LHCN-M2 (cell line): Measurements from ENCODE around the gene PSD2. TPM values are rescaled to one million over a fixed set of nuclear protein-coding genes. Genes with fewer than 3 reads are reported as not detected.

Experiments used
- DNase-seq: peaks from one replicate; pipeline ENCODE4 v3.0.0-alpha.2; 2012; ENCODE audit warnings: low read depth
- total RNA-seq: library from RNA; depleted of rRNA; stranded (reverse); fragments of >200 nt; gene quantifications from 2 replicates; pipeline ENCODE4 v1.2.3, GENCODE V29; 2014

PSD2 gene
- total RNA-seq, 1 experiment from 2014 or later = not detected

DNA sequence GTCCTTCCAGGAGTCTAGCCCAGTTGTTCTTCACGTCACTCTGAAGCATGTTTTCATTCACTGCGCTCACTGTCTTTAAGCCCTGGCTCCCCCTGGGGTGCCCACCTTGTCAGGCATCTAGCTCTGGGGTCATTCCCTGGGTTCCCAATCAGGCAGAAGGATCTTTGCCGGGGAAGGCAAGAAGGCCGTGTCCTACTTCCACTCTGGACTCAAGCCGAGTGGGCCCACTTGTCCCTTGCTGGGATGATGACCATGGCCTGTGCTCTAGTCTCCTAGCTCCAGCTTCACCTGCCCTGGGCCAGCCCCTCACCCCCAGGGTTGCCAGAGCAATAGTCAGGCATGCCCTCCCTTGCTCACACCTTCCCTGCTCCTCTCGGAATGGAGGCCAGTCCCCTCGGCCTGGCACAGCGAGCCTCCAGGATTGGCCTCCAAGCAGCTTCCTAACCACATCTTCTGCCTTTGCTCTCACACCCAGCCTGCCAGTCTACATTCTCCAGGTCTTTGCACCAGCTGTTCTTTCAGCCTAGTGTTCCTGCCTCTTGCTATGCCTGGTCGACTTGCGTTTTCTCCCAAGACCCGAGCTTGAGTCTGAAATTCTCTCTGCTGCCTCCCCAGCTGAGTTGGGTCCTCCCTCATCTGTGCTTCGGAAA, 32.2 kb upstream of the PSD2 start:
- DNase-seq = no peak

DNA sequence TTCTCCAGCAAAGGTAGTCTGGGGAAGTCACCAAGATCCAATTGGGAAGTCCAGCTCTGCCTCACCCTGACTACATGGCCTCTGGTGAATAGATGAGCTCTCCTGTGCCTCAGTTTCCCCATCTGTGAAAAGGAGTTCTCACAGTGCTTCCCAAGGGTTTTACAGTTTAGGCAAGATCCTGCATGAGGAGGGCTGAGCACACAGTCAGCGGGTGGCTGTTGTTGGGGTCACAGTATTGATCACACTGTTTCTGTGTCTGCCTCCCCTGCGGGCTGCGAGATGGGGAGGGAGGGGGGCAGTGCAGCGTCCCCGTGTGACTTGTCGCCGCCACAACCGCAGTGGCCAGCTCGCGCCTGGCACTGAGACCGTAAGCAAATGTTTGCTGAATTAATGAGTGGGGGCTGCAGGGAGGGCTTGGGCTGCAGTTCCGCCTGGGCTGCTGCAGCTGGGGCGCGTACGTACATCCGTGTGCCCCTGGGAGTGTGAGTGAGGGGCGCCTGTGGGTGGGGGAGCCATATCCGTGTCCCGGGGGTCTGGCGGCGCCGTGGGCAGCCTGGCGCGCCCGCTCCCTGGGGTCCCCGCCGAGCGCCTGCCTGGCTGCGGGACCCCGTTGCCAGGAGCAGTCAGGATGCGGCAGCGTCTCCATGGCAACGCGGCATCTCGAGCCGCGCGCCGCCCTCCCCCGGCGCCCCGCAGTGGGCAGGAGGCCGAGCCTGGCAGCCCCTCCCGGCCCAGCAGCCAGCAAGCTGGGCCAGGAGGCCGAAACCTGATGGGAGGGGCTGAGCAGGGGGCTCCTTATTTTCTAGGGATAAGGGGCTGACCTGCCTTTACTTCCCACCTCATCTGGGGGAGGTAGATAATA, 31.4 kb upstream of the PSD2 start:
- no peak for DNase-seq

DNA sequence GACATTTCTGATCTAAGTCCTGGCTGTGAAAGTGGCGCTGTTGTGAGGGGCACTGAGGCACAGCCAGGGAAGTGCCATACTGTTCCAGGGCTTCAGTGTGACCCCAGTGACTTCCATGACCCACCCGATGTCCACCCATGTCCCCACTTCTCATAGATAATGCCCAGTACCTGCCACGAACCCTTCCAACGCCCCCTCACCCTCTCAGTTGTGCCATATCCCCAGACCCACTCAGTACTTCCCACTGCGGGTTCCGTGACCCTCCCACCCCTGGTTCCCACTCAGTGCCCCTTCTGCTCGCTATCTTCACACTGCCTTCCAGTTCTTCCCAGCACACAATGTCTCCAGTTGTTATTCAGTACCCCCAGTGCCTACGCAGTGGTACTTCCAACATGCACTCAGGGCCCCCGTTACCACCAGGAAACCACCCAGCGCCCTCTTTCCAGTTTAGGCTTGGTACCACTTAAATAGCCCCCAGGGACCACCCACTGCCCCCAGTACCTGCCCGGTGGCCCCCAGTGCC, 30.7 kb upstream of the PSD2 start:
- DNase-seq = no peak

DNA sequence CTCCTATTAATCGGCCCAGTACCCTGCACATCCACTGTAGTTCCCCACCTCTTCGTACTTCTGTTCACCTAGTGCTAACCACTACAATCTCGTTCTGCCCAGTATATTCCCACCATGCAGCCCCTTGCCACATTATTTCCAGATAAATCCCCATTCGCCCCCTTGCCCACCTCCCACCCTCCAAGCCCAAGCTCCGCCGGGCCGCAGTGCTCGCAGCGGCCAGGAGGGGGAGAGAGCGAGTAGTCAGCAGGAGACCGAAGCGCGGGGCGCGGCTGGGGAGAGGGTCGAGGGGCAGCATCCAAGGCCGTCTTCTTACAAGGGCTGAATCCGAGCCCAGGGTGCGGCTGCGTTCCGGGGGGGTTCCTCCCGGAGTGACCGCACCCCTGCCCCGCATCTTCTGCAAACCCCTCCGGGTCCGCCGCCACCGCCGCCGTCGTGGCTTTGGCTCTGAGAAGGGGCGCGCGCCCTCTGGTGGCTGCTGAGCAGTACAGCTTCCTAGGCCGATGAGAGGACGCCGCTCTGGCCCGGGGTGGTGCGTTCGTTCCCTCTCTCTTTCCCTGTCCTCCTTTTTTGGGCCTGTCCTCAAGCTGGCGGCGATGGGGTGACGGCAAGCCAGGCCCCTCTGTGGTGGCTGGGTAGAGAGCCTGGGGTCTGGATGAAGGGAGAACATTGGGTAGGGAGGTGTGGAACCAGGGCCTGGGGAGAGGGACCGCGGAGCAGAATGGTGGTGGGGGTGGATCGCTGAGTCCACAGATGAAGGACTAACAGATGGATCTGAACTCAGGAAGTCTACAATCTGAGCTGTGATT, 30.0 kb upstream of the PSD2 start:
- peak; percentile 60 for DNase-seq

DNA sequence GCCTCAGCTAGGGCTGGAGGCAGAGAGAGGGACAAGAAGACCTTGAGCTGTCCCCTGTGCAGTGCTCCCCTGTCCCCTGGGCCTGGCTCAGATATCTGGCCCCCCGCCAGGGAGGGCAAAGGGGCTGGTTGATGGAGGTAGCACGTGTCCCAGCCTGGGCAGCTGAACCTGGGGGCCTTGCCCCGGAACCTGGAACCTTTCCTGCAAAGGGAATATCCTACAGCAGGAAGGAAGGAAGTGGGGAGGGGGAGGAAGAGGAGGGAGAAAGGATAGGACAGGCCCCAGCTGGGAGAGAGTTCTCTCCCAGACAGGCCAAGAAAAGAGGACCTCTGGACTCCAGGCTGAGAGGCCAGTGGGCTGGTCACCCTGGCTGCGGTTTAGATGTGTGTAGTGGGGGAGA, 27.6 kb upstream of the PSD2 start:
- DNase-seq = no peak

DNA sequence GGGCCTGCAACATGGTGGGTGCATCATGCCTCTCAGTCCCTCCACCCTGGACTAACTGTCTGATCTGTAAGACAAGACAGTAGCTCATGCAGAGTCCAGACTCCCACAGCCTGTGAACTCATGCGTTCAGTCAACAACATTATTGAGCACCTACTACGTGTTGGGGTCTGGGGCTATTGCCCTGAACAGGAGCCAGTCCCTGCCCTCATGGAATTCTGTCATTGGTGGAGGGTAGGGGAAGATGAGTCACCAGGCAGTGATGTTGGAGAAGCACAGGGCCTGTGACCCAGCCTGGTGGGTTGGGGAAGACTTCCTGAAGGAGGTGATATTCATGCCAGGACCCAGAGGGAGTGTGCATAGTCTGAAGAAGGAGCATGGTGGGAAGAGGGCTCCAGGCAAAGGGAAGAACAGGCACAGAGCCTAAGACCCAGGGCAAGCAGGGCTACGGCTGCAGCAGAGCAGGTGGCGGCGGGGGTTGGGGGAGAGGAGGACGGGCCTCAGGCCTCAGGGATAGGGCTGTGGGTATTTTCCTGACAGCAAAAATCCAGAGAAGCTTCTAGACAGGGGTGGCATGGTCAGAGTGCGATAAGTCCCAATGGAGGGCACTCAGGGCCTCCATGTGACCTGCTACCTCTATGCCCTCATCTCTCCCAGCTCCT, 26.7 kb upstream of the PSD2 start:
- no peak for DNase-seq

DNA sequence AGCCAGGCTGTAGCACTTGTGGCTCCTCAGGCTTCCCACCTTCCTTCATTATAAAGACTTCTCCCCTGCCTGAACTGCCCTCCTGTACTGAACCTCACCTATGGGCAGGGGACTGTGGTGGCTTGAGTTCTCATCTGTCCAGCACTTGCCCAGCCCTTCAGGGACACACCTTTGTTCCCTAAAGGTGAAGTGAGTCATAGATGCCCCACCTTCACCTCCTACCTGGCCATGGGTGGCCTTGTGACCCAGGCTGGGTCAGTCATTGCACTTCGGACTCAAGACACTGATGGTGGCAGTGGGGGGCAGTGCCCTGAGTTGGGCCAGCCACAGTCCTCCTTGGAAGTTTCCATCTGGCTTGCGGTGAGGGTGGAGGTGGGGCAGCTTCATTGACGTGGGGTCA, 26.1 kb upstream of the PSD2 start:
- DNase-seq = no peak

DNA sequence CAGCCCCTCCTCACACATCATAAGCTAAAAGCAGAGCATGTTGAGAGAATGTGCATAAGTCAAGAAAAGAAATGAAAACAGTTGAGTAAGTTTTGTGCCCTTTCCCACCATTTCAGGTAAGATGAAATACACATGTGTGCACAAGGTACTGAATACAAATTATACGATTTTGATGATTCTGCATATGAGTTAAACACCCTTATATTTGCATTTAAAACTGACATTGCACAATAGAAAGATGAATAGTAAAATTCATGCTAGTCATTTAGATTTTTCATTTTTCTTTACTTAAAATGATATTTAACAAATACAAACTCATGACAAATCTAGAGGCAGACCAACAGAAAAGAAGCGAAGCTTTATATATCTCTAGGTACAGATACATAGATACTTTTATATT, 24.9 kb upstream of the PSD2 start:
- DNase-seq = no peak

DNA sequence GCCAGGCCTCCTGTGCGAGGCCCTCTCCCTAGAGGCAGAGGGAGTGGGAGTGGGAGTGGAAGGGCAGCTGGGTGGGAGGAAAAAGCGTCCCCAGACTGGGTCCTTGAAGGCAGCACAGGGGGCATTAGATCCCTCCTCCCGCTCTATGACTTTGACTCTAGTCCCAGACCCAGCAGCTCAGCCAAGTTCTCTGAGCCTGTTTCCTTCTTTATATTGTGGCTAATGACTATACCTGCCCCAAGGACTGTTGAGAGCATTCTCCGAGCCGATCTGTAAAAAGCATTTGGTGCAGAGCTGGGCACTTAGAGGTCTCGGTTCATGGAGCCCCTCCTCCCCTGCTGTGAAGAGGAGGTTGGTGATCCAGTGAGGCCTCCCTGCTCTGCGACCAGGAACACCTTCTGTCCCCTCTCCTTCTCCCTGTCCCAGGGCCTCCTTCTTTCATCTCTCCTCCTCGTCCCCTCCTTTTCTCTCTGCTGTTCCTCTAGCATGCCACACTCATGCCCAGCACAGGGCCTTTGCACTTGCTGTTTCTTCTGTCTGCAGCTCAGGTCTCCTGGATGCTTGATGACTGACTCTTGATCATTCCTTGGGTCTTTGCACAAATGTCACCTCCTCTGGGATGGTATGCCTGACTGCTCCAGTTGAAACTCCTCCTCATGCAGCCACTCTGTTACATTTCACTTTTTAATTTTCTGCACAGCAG, 23.4 kb upstream of the PSD2 start:
- DNase-seq = no peak

DNA sequence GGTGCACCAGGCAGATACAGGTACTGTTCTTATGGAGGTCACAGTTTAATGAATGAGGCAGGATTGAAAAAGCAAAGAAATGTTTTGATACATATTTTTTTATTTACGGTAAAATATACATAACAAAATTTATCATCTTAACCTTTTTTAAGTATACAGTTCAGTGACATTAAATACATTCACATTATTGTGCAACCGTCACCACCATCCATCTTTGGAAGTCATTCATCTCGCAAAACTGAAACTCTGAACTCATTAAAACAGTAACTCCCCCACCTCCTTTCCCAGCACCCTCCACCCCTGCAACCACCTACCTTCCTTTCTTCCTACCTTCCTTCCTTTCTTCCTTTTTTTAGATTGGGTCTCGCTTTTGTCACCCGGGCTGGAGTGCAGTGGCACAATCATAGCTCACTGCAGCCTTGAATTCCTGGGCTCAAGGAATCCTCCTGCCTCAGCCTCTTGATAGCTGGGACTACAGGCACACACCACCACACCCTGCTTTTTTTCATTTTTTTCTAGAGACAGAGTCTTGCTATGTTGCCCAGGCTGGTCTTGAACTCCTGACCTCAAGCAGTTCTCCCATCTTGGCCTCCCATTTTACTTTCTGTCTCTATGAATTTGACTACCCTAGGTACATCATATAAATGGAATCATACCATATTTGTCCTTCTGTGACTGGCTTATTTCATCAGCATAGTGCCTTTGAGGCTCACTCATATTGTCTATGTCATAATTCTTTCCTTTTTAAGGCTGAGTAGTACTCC, 22.5 kb upstream of the PSD2 start:
- DNase-seq = no peak

DNA sequence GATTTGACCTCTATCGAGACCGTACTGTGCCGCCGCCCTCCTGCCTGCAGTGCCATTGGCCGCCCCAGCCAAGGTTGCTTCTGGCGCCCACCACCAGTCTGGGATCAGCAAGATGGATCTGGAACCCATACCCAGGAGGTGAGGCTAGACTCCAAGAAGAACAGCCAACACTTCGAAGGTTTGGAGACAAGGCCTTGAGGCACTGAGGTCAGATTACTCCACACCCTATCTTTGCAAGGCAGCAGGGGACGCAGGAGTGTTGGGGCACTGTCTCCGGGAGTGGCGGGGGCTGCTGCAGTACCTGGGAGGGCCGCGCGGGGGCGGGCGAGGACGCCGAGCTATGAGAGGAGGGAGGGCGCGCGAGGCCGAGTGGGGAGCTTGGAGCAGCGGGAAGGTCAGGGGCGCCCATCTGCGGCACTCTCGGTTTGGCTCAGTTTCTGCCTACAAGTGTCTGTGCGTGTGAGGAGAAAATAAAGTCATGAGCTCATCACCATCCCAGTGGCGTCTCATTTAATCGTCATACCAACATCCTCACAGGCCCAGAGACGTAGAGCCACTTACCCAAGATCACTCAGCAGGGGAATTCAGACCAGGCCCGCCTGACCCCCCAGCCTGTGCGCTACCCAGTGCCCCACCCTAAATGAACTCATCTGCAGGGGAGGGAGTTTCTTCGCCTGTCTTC, 20.5 kb upstream of the PSD2 start:
- DNase-seq = peak; percentile 52

DNA sequence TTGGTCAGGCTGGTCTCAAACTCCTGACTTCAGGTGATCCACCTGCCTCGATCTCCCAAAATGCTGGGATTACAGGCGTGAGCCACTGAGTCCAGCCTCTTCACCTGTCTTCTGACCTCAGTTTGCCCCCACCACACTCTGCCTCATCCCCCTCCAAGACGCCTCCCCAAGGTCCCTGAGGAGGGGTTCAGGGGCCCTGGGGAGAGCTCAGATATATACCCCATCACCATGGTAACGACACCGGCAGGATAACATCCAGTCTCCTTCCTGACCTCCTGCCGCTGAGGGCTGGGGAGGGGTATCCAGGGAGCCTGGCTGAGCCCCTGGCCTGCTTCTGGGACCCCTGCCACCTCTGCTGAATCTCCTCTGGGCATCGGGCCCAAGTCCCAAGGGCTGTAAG, 19.7 kb upstream of the PSD2 start:
- no peak for DNase-seq

DNA sequence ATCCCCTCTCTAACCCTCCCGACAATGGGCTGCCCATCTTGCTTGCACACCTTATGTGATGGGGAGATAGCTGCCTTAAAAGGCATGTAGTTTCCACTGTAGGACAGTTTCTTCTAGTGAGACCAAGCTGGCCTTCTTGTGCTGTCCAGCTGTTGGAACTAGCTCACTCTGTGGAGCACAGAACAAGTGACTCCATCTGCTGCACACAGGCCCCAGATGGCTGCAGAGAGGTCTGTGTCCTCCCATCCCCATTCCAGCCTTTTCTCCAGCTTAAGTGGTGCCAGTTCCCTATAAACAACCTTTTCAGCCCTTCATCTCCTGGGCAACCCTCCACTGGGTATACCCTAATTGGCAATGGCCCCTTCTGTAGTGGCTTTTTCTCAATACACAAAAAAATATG, 18.7 kb upstream of the PSD2 start:
- DNase-seq = no peak

DNA sequence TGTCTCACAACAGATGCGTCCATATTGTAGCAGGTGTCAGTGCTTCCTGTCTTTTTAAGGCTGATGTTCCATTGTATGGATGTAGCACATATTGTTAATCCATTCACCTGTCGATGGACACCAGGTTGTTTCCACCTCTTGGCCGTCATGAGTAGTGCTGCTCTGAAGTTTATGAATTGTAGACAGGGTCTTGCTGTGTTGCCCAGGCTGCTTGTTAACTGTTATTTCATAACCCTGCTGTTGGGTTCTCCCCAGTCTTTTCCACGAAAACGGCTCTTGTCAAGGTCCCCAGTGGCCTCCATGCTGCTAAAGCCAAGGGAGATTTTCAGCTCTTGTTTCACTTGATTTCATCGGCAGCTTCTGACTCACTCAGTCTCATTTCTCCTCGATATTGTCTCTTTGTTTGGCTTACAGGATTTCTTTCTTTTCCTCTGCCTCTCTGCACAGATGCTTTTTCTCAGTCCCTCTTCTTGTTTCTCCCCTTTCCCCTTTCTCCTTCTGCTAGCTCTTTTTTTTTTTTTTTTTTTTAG, 12.1 kb upstream of the PSD2 start:
- no peak for DNase-seq

DNA sequence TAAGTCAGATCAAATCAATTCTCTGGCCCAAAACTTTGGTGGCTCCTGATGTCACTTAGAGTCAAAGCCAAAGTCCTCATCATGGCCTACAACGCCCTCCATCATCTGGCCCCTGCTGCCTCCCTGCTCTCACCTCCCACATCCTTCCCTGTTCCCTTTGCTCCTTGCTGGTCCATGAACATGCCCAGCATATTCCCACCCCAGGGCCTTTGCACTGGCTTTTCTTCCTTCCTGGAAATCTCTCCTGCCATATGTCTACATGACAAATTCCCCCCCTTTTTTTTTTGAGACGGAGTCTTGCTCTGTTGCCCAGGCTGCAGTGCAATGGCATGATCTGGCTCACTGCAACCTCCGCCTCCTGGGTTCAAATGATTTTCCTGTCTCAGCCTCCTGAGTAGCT, 11.1 kb upstream of the PSD2 start:
- no peak for DNase-seq

DNA sequence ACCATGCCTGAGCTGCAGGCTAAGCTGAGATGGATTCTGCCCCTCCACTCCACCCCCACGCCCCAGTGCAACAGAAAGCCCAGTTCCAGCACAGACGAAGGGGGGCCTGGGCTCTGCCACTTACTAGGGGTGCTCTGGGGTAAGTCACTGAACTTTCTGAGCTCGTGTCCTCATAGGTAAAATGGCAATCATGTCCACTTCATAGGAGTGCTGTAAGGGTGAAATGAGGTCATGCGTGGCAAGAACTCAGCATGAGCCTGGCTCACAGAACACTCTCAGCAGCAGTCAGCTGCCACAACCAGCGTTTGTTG, 8.4 kb upstream of the PSD2 start:
- no peak for DNase-seq

DNA sequence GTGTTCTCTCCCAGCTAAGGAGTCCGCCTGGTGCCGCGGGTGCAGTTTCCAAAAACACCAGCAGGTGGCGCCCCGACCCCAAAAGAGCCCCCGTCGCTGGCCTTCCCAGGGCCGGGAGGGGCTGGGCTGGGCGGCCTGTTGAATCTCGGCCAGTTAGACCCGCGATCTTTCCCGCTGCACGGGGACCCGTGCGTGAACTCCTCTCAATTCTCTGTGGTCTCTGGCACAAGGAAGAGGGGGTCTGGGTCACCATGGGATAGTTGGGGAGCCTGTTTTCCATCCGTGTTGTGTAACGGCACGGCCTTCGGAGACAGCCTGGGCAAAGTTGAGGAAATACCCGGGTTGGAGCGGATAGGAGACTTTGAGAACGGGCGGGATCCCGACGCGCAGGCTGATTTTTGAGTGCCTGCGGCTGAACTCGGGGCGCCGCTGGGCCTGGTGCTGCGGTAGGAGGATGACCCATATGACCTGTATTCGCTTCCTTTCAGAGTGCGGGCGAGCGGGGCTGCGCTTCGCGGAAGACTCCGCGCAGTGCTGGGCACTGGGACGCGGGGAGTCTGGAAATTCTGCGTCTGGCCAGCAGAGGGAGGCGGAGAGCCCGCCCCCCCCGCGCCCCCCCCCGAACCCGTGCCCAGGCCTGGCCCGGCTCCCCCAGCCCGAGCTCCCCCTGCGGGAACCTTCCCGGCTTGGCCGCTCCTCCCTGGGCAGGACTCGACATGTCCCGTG, 7.9 kb upstream of the PSD2 start:
- peak; percentile 67 for DNase-seq

DNA sequence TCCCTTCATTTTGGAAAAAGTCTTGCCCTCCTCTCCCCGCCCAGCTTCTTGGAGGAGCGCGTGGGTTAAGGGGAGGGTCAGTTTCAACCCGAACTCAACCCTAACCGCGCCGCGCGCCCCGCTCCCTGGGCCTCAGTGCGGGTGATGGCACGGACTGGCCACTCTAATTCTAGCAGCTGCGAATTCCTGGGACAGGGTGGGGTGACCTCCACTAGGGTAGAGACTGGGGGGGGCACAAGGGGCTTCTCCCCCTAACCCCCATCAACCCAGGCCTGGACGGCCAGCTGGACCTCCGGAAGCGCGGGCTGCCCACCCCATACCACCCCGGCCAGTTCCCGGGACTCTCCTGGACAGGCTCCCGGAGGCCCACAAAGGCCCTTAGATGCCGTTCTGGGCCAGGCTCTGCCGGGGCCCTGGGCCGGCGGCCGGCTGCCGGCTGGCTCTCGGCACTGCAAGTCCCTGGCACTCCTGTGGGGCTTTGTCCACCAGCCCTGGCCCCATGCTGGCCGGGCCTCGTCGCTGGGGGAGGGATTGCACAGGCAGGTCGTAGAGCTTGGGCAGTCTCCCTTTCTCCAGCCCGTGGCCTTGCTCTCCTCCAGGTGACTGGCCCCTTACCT, 7.2 kb upstream of the PSD2 start:
- no peak for DNase-seq
